Hepatocyte (in vitro differentiated cells): ENCODE data around the gene HMGXB4. TPM values are rescaled to one million over a fixed set of nuclear protein-coding genes. Genes with fewer than 3 reads are reported as not detected.

Experiments used
- DNase-seq: peaks from one replicate; pipeline ENCODE4 v3.0.0-alpha.2; 2016; ENCODE audit warnings: low spot score
- H2AFZ ChIP-seq: fragments of 200-600 bp; sonication (generic); 2 replicates; pipeline ENCODE4 v1.6.0; 2016; ENCODE audit warnings: antibody characterized with exemption, mild to moderate bottlenecking
- H3K27ac ChIP-seq: fragments of 200-600 bp; sonication (generic); 2 replicates; pipeline ENCODE4 v1.5.1; 2016; ENCODE audit warnings: mild to moderate bottlenecking
- H3K27me3 ChIP-seq: fragments of 200-600 bp; sonication (generic); 2 replicates; pipeline ENCODE4 v1.6.1; 2016
- H3K36me3 ChIP-seq: fragments of 200-600 bp; sonication (generic); replicated peaks from 2 replicates; pipeline ENCODE4 v1.5.1; 2016; ENCODE audit warnings: low read depth; ENCODE audit not compliant: insufficient read depth
- H3K4me1 ChIP-seq: fragments of 200-600 bp; sonication (generic); 2 replicates; pipeline ENCODE4 v1.5.1; 2016; ENCODE audit warnings: mild to moderate bottlenecking, moderate library complexity; ENCODE audit not compliant: insufficient read depth
- H3K4me2 ChIP-seq: fragments of 200-600 bp; sonication (generic); 2 replicates; pipeline ENCODE4 v1.6.0; 2016
- H3K4me3 ChIP-seq: fragments of 200-600 bp; sonication (generic); 2 replicates; pipeline ENCODE4 v1.5.1; 2016; ENCODE audit warnings: mild to moderate bottlenecking
- H3K79me2 ChIP-seq: fragments of 200-600 bp; sonication (generic); 2 replicates; pipeline ENCODE4 v1.6.0; 2017; ENCODE audit warnings: mild to moderate bottlenecking
- H3K9me2 ChIP-seq: fragments of 200-600 bp; sonication (generic); replicated peaks from 2 replicates; pipeline ENCODE4 v1.6.0; 2017; ENCODE audit warnings: mild to moderate bottlenecking; ENCODE audit not compliant: insufficient read depth
- H3K9me3 ChIP-seq: fragments of 200-600 bp; sonication (generic); 2 replicates; pipeline ENCODE4 v1.5.1; 2016; ENCODE audit warnings: low read depth, mild to moderate bottlenecking
- H4K20me1 ChIP-seq: fragments of 200-600 bp; sonication (generic); 2 replicates; pipeline ENCODE4 v1.6.0; 2016; ENCODE audit warnings: mild to moderate bottlenecking; ENCODE audit not compliant: insufficient read depth, poor library complexity, severe bottlenecking
- EZH2 ChIP-seq: fragments of 200-600 bp; sonication (generic); IDR thresholded peaks from 2 replicates; pipeline ENCODE4 v1.6.1; 2016; ENCODE audit warnings: antibody characterized with exemption, mild to moderate bottlenecking, borderline replicate concordance
- EZH2phosphoT487 ChIP-seq: fragments of 200-600 bp; sonication (generic); IDR thresholded peaks from one replicate; pipeline ENCODE4 v1.6.1; 2018; ENCODE audit warnings: antibody characterized with exemption, mild to moderate bottlenecking, low read depth, moderate library complexity; ENCODE audit not compliant: unreplicated experiment, severe bottlenecking
- WGBS: methylation state at CpG from one replicate; pipeline ENCODE4 v1.1.6; 2016; ENCODE audit warnings: low lambda C conversion rate; ENCODE audit errors: missing lambda C conversion rate; 5-methylcytosine and 5-hydroxymethylcytosine counted together
- polyA plus RNA-seq: library from polyadenylated mRNA; unstranded; fragments of >200 nt; fragmentation: Nextera tagmentation; extraction: Ambion mirVana; gene quantifications from 2 replicates; pipeline ENCODE4 v1.2.1, GENCODE V29; 2016
- total RNA-seq: library from RNA; depleted of rRNA; stranded (reverse); fragments of >200 nt; gene quantifications from 2 replicates; pipeline ENCODE4 v1.2.3, GENCODE V29; 2014
- TF ChIP-seq, protein P1 (sequence below): fragments of 200-600 bp; sonication (generic); IDR thresholded peaks from 2 replicates; pipeline ENCODE4 v1.5.1; 2016; ENCODE audit warnings: antibody characterized with exemption, mild to moderate bottlenecking; ENCODE audit not compliant: poor library complexity

Gene HMGXB4
- total and polyA plus RNA-seq, 2 experiments from 2014 or later: 17.2 to 19.0 TPM

DNA sequence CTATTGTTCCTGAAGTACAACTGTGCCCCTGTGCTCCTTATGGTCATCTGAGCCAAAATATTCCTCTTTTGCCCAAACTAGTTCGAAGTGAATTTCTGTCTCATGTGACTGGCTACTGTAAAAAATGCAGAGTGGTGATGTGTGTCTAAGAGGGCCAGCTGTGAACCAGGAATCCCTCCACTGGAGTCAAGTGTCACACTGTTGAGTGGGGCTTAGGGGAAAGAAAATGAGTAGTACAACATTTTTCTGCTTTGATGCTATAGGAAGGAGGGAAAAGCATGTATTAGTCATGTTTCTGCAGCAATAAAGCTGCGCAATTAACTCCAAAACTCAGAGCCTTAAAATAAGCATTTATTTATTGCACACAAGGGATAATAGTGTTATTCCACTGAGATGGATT lies 39.8 kb upstream of the HMGXB4 start:
- Histone ChIP-seq H3K79me2 (no peaks in the 10 kb centered on the region), H3K4me3 (no peak overlapping the region), H3K4me1 (no peaks in the 10 kb centered on the region), H3K4me2 (no peak overlapping the region), H2AFZ (no peak overlapping the region), H3K9me2 (no peaks in the 10 kb centered on the region), H3K9me3 (no peaks in the 10 kb centered on the region), H4K20me1 (no peaks in the 10 kb centered on the region), H3K27me3 (no peaks in the 10 kb centered on the region), H3K36me3 (no peaks in the 10 kb centered on the region), H3K27ac (no peak overlapping the region)
- WGBS: 79% methylated on average over 2 of the region's 2 CpGs
- no peak for DNase-seq
- TF ChIP-seq EZH2 (no peak), EZH2phosphoT487 (no peak)
- TF ChIP-seq, protein P1, sequence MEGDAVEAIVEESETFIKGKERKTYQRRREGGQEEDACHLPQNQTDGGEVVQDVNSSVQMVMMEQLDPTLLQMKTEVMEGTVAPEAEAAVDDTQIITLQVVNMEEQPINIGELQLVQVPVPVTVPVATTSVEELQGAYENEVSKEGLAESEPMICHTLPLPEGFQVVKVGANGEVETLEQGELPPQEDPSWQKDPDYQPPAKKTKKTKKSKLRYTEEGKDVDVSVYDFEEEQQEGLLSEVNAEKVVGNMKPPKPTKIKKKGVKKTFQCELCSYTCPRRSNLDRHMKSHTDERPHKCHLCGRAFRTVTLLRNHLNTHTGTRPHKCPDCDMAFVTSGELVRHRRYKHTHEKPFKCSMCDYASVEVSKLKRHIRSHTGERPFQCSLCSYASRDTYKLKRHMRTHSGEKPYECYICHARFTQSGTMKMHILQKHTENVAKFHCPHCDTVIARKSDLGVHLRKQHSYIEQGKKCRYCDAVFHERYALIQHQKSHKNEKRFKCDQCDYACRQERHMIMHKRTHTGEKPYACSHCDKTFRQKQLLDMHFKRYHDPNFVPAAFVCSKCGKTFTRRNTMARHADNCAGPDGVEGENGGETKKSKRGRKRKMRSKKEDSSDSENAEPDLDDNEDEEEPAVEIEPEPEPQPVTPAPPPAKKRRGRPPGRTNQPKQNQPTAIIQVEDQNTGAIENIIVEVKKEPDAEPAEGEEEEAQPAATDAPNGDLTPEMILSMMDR: no peak

DNA sequence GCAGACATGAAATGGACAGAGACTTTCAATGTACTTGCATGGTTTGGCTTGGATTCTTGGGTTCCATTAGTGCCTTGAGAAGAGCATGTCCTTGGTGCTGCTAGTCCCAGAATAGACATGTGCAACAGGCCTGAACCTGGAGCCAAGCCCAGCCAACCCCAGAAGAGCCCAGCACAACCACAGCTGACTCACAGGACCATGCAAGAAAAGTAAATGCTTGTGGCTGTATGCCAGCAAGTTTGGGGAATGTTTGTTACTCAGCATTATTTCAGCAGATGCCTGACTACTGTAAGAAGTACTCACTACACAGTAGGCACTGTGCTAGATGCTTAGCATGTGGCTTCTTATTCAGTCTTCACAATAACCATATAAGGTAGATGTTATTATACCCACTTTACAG lies 39.2 kb upstream of the HMGXB4 start:
- H3K27ac ChIP-seq: no peak overlapping the region
- no peak overlapping the region for H3K4me3 ChIP-seq
- H3K9me2 ChIP-seq: no peaks in the 10 kb centered on the region
- no peaks in the 10 kb centered on the region for H3K79me2 ChIP-seq
- no peak for DNase-seq
- H3K4me1 ChIP-seq: no peaks in the 10 kb centered on the region
- no peaks in the 10 kb centered on the region for H3K9me3 ChIP-seq
- TF ChIP-seq EZH2: no peak
- no peak for TF ChIP-seq EZH2phosphoT487
- TF ChIP-seq, protein P1: no peak
- H3K36me3 ChIP-seq: no peaks in the 10 kb centered on the region
- no peak overlapping the region for H2AFZ ChIP-seq
- no peak overlapping the region for H3K4me2 ChIP-seq
- no peaks in the 10 kb centered on the region for H4K20me1 ChIP-seq
- no peaks in the 10 kb centered on the region for H3K27me3 ChIP-seq

DNA sequence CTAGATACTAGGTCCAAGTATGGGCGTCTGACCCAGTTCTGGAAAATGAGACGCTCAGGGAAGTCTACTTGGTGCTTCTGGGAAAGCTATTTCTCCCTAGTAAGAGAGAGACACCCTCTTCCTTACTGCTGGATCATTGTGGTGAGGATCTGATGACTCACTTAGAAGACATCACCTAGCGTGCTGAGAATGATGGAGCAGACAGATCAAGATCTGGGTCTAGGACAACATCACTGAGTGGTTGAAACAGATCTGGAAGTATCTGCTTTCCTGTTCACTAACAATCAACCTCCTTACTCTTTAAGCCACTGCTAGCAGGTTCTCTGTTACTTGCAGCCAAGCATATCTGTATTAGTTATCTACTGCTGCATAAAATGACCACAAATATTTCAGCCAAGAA lies 38.3 kb upstream of the HMGXB4 start:
- no peak overlapping the region for H3K27ac ChIP-seq
- H3K4me1 ChIP-seq: no peaks in the 10 kb centered on the region
- no peak for DNase-seq
- WGBS: 76% methylated on average over 3 of the region's 3 CpGs
- H3K79me2 ChIP-seq: no peaks in the 10 kb centered on the region
- H3K27me3 ChIP-seq: no peaks in the 10 kb centered on the region
- H3K36me3 ChIP-seq: no peaks in the 10 kb centered on the region
- H3K9me2 ChIP-seq: no peaks in the 10 kb centered on the region
- no peaks in the 10 kb centered on the region for H4K20me1 ChIP-seq
- no peak overlapping the region for H2AFZ ChIP-seq
- no peaks in the 10 kb centered on the region for H3K9me3 ChIP-seq
- no peak overlapping the region for H3K4me3 ChIP-seq
- TF ChIP-seq, protein P1: no peak
- no peak for TF ChIP-seq EZH2phosphoT487
- TF ChIP-seq EZH2: no peak
- H3K4me2 ChIP-seq: no peak overlapping the region

DNA sequence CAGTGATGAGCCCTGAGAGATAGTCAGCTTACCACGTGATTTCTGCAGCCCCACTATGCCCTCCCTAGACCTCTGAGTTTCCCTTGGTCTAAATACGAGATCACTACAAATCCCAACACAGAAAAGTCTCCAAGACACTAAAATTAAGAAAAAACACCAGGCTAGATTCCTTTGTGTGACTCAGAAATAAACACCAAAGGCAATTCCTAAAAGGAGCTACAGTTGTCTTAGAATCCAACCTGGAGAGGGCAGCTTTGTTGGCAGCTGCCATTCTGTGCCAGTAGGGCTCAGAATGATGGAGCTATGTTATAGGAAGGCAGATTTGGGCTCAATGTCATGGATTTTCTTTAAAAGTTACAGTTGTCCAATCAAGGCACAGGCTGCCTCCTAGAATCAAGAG lies 37.1 kb upstream of the HMGXB4 start:
- 85% methylated on average over 2 of the region's 2 CpGs for WGBS
- Histone ChIP-seq H3K4me3 (no peak overlapping the region), H3K27ac (no peak overlapping the region), H3K9me2 (no peaks in the 10 kb centered on the region), H3K9me3 (no peaks in the 10 kb centered on the region), H3K27me3 (no peaks in the 10 kb centered on the region), H3K36me3 (no peaks in the 10 kb centered on the region), H3K4me2 (no peak overlapping the region), H4K20me1 (no peaks in the 10 kb centered on the region), H2AFZ (no peak overlapping the region), H3K4me1 (no peaks in the 10 kb centered on the region), H3K79me2 (no peaks in the 10 kb centered on the region)
- DNase-seq: no peak
- TF ChIP-seq EZH2: no peak
- TF ChIP-seq, protein P1: no peak
- TF ChIP-seq EZH2phosphoT487: no peak
